ENCODE measurements around the gene RPLP2.

DNA sequence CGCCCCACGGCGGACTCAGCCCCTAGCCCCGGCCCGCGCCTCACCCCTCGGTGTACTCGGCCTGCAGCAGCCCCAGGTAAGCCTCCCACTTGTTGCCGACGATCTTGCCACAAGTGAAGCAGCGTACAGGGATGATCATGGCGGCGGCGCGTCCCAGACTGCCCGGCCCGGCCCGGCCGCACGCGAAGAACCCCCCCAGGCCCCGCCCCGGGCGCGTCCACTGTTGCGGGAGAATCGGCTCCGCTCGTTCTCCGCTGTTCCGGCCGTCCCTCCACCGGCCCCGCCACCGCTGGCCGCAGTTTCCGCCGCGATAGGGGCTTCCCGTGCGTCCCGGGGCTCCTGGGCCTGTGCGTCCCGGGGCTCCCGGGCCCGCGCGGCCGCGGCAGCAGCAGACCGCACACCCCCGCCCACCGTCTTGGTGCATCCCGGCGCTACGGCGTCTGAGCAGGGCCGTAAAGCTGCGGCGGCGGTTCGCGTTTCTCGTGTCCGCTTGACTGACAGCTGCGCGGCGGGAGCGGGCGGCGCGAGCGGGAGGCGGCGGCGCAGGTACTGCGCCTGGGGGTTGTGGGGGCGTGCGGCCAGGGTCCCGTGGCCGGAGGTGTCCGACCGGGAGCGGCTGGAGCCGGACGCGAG lies 32.7 kb downstream of the RPLP2 start, which contains the start of the genes POLR2L and TSPAN4:
- TF ChIP-seq EZH2 (IDR thresholded peaks at IDR 0.05; ENCODE audit: borderline replicate concordance, insufficient read depth, low read depth, low read length, poor library complexity, severe bottlenecking) = no peak
- TF ChIP-seq, protein P1, sequence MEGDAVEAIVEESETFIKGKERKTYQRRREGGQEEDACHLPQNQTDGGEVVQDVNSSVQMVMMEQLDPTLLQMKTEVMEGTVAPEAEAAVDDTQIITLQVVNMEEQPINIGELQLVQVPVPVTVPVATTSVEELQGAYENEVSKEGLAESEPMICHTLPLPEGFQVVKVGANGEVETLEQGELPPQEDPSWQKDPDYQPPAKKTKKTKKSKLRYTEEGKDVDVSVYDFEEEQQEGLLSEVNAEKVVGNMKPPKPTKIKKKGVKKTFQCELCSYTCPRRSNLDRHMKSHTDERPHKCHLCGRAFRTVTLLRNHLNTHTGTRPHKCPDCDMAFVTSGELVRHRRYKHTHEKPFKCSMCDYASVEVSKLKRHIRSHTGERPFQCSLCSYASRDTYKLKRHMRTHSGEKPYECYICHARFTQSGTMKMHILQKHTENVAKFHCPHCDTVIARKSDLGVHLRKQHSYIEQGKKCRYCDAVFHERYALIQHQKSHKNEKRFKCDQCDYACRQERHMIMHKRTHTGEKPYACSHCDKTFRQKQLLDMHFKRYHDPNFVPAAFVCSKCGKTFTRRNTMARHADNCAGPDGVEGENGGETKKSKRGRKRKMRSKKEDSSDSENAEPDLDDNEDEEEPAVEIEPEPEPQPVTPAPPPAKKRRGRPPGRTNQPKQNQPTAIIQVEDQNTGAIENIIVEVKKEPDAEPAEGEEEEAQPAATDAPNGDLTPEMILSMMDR (IDR thresholded peaks at IDR 0.05) = no peak
